C1 segment of cervical spinal cord (tissue), 14 donors: Measurements from ENCODE around the gene GRK6.
"Not testable (repeated sequence)": the region's sequence is repeated elsewhere in the genome, so short reads cannot be mapped to it uniquely, and the experiment has no call there.

Source experiments
- DNase-seq, 14 donors: peaks; one replicate each; lab custom pipeline; 2025; lab: John Stamatoyannopoulos, UW

GRK6 gene

GRCh38 chr5:177397875-177398390 is 28.5 kb upstream of the GRK6 start:
- no peak for DNase-seq

GRCh38 chr5:177399997-177400868 is 26.2 kb upstream of the GRK6 start, which contains the start of gene PFN3:
PFN3 (minus strand) TSS chr5:177400661; CDS start chr5:177400576, 85 bp downstream.
- no peak for DNase-seq

GRCh38 chr5:177402271-177403043 is 24.0 kb upstream of the GRK6 start:
- peak in 1 of 14 donors; percentile 31 for DNase-seq

- no peak for DNase-seq
Measured at GRCh38 chr5:177403102-177403791, 23.2 kb upstream of the GRK6 start.

- peak in 12 of 14 donors; percentile 4 to 57 (median 38) for DNase-seq
Measured at GRCh38 chr5:177403792-177404640, 22.5 kb upstream of the GRK6 start.

- no peak for DNase-seq
Measured at GRCh38 chr5:177404641-177405179, 21.8 kb upstream of the GRK6 start.

- DNase-seq, result no peak
Measured at GRCh38 chr5:177405312-177405711, 21.2 kb upstream of the GRK6 start.

- no peak for DNase-seq
Measured at GRCh38 chr5:177405805-177406204, 20.7 kb upstream of the GRK6 start.

GRCh38 chr5:177409043-177409801 is 17.3 kb upstream of the GRK6 start, which contains the start of gene F12:
F12 (minus strand) TSS chr5:177409564; CDS start chr5:177409527, 37 bp downstream.
- no peak for DNase-seq

- DNase-seq, result no peak
Measured at GRCh38 chr5:177410575-177410974, 15.9 kb upstream of the GRK6 start.

- no peak for DNase-seq
Measured at GRCh38 chr5:177412603-177413233, 13.8 kb upstream of the GRK6 start.

- no peak for DNase-seq
Measured at GRCh38 chr5:177414481-177414880, 12.0 kb upstream of the GRK6 start.

- DNase-seq, result not testable (repeated sequence)
Measured at GRCh38 chr5:177417081-177417480, 9.4 kb upstream of the GRK6 start.

- no peak for DNase-seq
Measured at GRCh38 chr5:177419046-177419445, 7.4 kb upstream of the GRK6 start.

GRCh38 chr5:177420472-177420871 is 6.0 kb upstream of the GRK6 start:
- not testable (repeated sequence) for DNase-seq

GRCh38 chr5:177421062-177421798 is 5.2 kb upstream of the GRK6 start:
- no peak for DNase-seq

- DNase-seq, result peak in 1 of 14 donors; percentile 59
Measured at GRCh38 chr5:177423671-177424070, 2.8 kb upstream of the GRK6 start.

GRCh38 chr5:177425196-177425800 is 1.2 kb upstream of the GRK6 start:
- DNase-seq, result no peak
